WTC11 (cell line): Measurements from ENCODE around the gene MAML3. TPM values are rescaled to one million over a fixed set of nuclear protein-coding genes. Genes with fewer than 3 reads are reported as not detected.

Experiments
- ATAC-seq: fragments of 200-7000 bp; cut with Tn5 transposase; 2 replicates; pipeline ENCODE4 v1.10.0; 2021; ENCODE audit warnings: mild to moderate bottlenecking, moderate library complexity
- CTCF ChIA-PET: fragments of 300-600 bp; sonication (Branson Sonifier 250); formaldehyde crosslinking; loops from one replicate; lab custom pipeline; 2021; ENCODE audit warnings: antibody characterized with exemption; lab: Charles Lee
- POLR2A ChIA-PET: fragments of 350-600 bp; sonication (Branson Sonifier 250); formaldehyde crosslinking; loops from one replicate; lab custom pipeline; 2021; ENCODE audit warnings: antibody characterized with exemption; lab: Charles Lee
- DNase-seq: peaks from one replicate; pipeline ENCODE4 v3.0.0; 2021; ENCODE audit warnings: low spot score
- H3K27ac Mint-ChIP-seq: 2 replicates; pipeline ENCODE4 v1.8.0; 2021; ENCODE audit warnings: mixed read lengths
- H3K27me3 Mint-ChIP-seq: 2 replicates; pipeline ENCODE4 v1.8.0; 2021; ENCODE audit warnings: low read depth, mild to moderate bottlenecking, moderate library complexity, mixed read lengths
- H3K36me3 Mint-ChIP-seq: 2 replicates; pipeline ENCODE4 v1.8.0; 2021; ENCODE audit warnings: mixed read lengths
- H3K4me1 Mint-ChIP-seq: 2 replicates; pipeline ENCODE4 v1.8.0; 2022; ENCODE audit warnings: mixed read lengths
- H3K4me3 Mint-ChIP-seq: 2 replicates; pipeline ENCODE4 v1.8.0; 2021; ENCODE audit warnings: mild to moderate bottlenecking, moderate library complexity, mixed read lengths
- H3K9me3 Mint-ChIP-seq: 2 replicates; pipeline ENCODE4 v1.8.0; 2021; ENCODE audit warnings: mixed read lengths
- CDX4 ChIP-seq: fragments of 250-450 bp; sonication (Bioruptor Pico); IDR thresholded peaks from 2 replicates; pipeline ENCODE4 v1.9.0; 2021; ENCODE audit warnings: moderate library complexity, mild to moderate bottlenecking, inconsistent platforms, borderline replicate concordance
- E2F1 ChIP-seq: sonication (generic); formaldehyde crosslinking; IDR thresholded peaks from 2 replicates; pipeline ENCODE4 v1.8.0; 2022; ENCODE audit warnings: mild to moderate bottlenecking, missing genetic modification reagents
- ELF4 ChIP-seq: sonication (generic); formaldehyde crosslinking; IDR thresholded peaks from 2 replicates; pipeline ENCODE4 v1.8.1; 2022; ENCODE audit warnings: low read depth, mild to moderate bottlenecking, moderate library complexity, missing genetic modification reagents
- FOXK1 ChIP-seq: sonication (generic); formaldehyde crosslinking; IDR thresholded peaks from 2 replicates; pipeline ENCODE4 v1.8.0; 2022; ENCODE audit warnings: mild to moderate bottlenecking, moderate library complexity, missing genetic modification reagents
- GRHL2 ChIP-seq: fragments of 250-450 bp; sonication (Bioruptor Pico); IDR thresholded peaks from 2 replicates; pipeline ENCODE4 v1.8.0; 2022; ENCODE audit warnings: mild to moderate bottlenecking, moderate library complexity; ENCODE audit not compliant: insufficient replicate concordance, severe bottlenecking
- HMGA2 ChIP-seq: fragments of 250-450 bp; sonication (Bioruptor Pico); IDR thresholded peaks from 2 replicates; pipeline ENCODE4 v1.4.0; 2021; ENCODE audit warnings: mild to moderate bottlenecking, moderate library complexity
- IRF2 ChIP-seq: sonication (generic); formaldehyde crosslinking; IDR thresholded peaks from 2 replicates; pipeline ENCODE4 v1.8.0; 2022; ENCODE audit warnings: low read depth, missing genetic modification reagents, borderline replicate concordance
- NR1H2 ChIP-seq: sonication (generic); formaldehyde crosslinking; IDR thresholded peaks from 2 replicates; pipeline ENCODE4 v1.9.0; 2021; ENCODE audit warnings: mild to moderate bottlenecking, moderate library complexity, missing genetic modification reagents
- OVOL2 ChIP-seq: fragments of 250-450 bp; sonication (Bioruptor Pico); IDR thresholded peaks from 2 replicates; pipeline ENCODE4 v1.9.0; 2021; ENCODE audit warnings: mild to moderate bottlenecking, borderline replicate concordance
- PRRX2 ChIP-seq: fragments of 250-450 bp; sonication (Bioruptor Pico); IDR thresholded peaks from 2 replicates; pipeline ENCODE4 v1.8.0; 2021; ENCODE audit warnings: mild to moderate bottlenecking
- RELA ChIP-seq: sonication (generic); formaldehyde crosslinking; IDR thresholded peaks from 2 replicates; pipeline ENCODE4 v1.8.1; 2022; ENCODE audit warnings: missing genetic modification reagents, mild to moderate bottlenecking, borderline replicate concordance
- USF2 ChIP-seq: sonication (generic); formaldehyde crosslinking; IDR thresholded peaks from 2 replicates; pipeline ENCODE4 v1.8.1; 2023; ENCODE audit warnings: mild to moderate bottlenecking, missing genetic modification reagents, moderate library complexity
- ZBTB43 ChIP-seq: sonication (generic); formaldehyde crosslinking; IDR thresholded peaks from 2 replicates; pipeline ENCODE4 v1.8.1; 2023; ENCODE audit warnings: mild to moderate bottlenecking, missing genetic modification reagents
- ZNF138 ChIP-seq: sonication (generic); formaldehyde crosslinking; conservative IDR thresholded peaks from 2 replicates; pipeline ENCODE4 v1.8.1; 2022; ENCODE audit warnings: mild to moderate bottlenecking, moderate library complexity, missing genetic modification reagents
- ZNF281 ChIP-seq: sonication (generic); formaldehyde crosslinking; IDR thresholded peaks from 2 replicates; pipeline ENCODE4 v1.8.0; 2023; ENCODE audit warnings: mild to moderate bottlenecking, missing genetic modification reagents
- total RNA-seq: library from RNA; stranded (reverse); gene quantifications from 3 replicates; pipeline ENCODE4 v1.2.3, GENCODE V29; 2021
- TF ChIP-seq, protein P1 (sequence below): sonication (generic); formaldehyde crosslinking; IDR thresholded peaks from 2 replicates; pipeline ENCODE4 v1.8.1; 2023; ENCODE audit warnings: mild to moderate bottlenecking, missing genetic modification reagents

The MAML3 gene
- total RNA-seq, 1 experiment from 2014 or later = 7.4 TPM

GRCh38 chr4:140082391-140082755 lies 71.6 kb downstream of the MAML3 start (continued):
- TF ChIP-seq ZBTB43 (CRISPR knock-in tag) (no peak), E2F1 (CRISPR knock-in tag) (no peak)

DNA sequence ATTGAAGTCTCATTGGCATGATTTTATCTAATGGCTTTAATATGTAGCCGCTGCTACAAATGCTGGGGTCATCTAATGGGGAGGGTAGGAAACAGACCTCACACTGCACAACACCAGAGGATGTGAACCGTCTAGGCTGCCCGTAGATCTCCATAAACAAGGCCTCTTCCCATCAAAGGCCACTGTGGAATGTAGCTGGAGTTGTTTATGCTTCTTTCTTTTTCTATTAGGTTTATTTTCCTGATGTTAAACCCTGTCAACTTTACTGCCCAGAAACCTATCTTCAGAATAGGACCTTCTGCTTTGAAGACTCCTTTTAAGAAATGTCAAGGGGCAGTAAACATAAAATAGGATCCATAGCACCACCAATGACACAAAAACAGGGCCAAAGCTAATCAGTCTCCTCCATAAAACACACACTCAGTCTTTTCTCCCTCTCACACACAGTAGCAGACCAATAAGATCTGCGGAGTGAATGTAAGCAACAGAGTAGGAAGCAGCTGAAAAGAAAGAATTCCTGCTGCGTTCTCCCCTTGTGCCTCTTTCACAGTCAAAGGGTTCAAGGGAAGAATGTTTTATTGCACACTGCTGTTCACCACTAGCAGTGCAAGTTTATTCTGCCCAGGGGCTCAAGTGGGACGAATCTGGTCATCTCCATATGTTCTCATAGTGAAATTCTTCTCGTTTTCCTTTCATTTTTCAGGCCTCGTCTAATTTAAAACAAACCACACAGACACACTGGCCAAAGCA lies 72.2 kb downstream of the MAML3 start:
- TF ChIP-seq HMGA2 (CRISPR knock-in tag) (no peak), CDX4 (no peak), ZNF281 (CRISPR knock-in tag) (no peak), PRRX2 (CRISPR knock-in tag) (no peak), RELA (no peak), IRF2 (CRISPR knock-in tag) (no peak), FOXK1 (CRISPR knock-in tag) (no peak), ZNF138 (no peak), NR1H2 (CRISPR knock-in tag) (no peak), OVOL2 (CRISPR knock-in tag) (no peak), USF2 (CRISPR knock-in tag) (no peak), ELF4 (CRISPR knock-in tag) (no peak), GRHL2 (CRISPR knock-in tag) (no peak)
- TF ChIP-seq, protein P1, sequence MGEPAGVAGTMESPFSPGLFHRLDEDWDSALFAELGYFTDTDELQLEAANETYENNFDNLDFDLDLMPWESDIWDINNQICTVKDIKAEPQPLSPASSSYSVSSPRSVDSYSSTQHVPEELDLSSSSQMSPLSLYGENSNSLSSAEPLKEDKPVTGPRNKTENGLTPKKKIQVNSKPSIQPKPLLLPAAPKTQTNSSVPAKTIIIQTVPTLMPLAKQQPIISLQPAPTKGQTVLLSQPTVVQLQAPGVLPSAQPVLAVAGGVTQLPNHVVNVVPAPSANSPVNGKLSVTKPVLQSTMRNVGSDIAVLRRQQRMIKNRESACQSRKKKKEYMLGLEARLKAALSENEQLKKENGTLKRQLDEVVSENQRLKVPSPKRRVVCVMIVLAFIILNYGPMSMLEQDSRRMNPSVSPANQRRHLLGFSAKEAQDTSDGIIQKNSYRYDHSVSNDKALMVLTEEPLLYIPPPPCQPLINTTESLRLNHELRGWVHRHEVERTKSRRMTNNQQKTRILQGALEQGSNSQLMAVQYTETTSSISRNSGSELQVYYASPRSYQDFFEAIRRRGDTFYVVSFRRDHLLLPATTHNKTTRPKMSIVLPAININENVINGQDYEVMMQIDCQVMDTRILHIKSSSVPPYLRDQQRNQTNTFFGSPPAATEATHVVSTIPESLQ (CRISPR knock-in tag) = no peak
- no peaks in the 10 kb centered on the region for H3K36me3 Mint-ChIP-seq
- no peaks in the 10 kb centered on the region for H3K27me3 Mint-ChIP-seq
- no peak for ATAC-seq
- DNase-seq = no peak
- no peaks in the 10 kb centered on the region for H3K9me3 Mint-ChIP-seq
- CTCF ChIA-PET = interaction anchor here (2.6 kb wide), 1 partner anchor 30 kb away, joined by 7 read pairs; no protein-coding TSS in a partner anchor
- POLR2A ChIA-PET = interaction anchor here (1.0 kb wide), 1 partner anchor 68 kb away, joined by 3 read pairs; no protein-coding TSS in a partner anchor
- peaks cover 84% of the 10 kb centered on the region for H3K4me1 Mint-ChIP-seq
- no peak overlapping the region for H3K4me3 Mint-ChIP-seq
- H3K27ac Mint-ChIP-seq = peak overlapping the region; percentile 88
